ENCODE data around the gene GBA2.

GRCh38 chr9:35766997-35767396, 18.0 kb upstream of the GBA2 start:
- TF ChIP-seq CTCF (IDR thresholded peaks at IDR 0.05) (no peak), POLR2A (IDR thresholded peaks at IDR 0.05) (no peak), POLR2AphosphoS5 (IDR thresholded peaks at IDR 0.05) (no peak)

Data from prostate gland (tissue), 2 donors.